ENCODE results near the gene AKAP8L.

DNA sequence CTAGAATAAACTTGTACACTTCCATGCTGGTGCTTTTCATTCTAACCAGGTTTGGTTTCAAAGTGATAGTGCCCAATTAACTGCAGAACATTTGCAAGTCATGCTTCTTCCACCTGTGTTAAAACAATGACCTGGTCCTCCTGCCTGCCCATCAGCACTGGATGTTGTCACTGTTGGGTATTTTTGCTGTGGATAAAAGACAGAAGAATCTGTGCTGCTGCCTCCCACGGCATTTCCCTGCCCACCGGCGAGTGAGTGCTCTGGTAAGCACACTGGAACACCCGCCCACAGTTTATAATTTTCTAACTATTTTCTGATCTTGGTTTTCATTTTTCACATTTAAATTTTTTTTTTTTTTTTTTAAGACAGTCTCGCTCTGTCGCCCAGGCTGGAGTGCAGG lies 36.9 kb downstream of the AKAP8L start:
- TF ChIP-seq POLR2AphosphoS5 (IDR thresholded peaks at IDR 0.05) (no peak), POLR2A (IDR thresholded peaks at IDR 0.05; ENCODE audit: low read depth) (no peak), EP300 (IDR thresholded peaks at IDR 0.05) (no peak)
- TF ChIP-seq, protein P1, sequence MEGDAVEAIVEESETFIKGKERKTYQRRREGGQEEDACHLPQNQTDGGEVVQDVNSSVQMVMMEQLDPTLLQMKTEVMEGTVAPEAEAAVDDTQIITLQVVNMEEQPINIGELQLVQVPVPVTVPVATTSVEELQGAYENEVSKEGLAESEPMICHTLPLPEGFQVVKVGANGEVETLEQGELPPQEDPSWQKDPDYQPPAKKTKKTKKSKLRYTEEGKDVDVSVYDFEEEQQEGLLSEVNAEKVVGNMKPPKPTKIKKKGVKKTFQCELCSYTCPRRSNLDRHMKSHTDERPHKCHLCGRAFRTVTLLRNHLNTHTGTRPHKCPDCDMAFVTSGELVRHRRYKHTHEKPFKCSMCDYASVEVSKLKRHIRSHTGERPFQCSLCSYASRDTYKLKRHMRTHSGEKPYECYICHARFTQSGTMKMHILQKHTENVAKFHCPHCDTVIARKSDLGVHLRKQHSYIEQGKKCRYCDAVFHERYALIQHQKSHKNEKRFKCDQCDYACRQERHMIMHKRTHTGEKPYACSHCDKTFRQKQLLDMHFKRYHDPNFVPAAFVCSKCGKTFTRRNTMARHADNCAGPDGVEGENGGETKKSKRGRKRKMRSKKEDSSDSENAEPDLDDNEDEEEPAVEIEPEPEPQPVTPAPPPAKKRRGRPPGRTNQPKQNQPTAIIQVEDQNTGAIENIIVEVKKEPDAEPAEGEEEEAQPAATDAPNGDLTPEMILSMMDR (IDR thresholded peaks at IDR 0.05): no peak

Measured in esophagus muscularis mucosa (tissue), 4 donors.